NCI-H226 (cell line): ENCODE measurements around the gene MICAL3.

Experiments
- DNase-seq: peaks from one replicate; pipeline ENCODE4 v3.0.0-alpha.2; 2015

Gene MICAL3

DNA sequence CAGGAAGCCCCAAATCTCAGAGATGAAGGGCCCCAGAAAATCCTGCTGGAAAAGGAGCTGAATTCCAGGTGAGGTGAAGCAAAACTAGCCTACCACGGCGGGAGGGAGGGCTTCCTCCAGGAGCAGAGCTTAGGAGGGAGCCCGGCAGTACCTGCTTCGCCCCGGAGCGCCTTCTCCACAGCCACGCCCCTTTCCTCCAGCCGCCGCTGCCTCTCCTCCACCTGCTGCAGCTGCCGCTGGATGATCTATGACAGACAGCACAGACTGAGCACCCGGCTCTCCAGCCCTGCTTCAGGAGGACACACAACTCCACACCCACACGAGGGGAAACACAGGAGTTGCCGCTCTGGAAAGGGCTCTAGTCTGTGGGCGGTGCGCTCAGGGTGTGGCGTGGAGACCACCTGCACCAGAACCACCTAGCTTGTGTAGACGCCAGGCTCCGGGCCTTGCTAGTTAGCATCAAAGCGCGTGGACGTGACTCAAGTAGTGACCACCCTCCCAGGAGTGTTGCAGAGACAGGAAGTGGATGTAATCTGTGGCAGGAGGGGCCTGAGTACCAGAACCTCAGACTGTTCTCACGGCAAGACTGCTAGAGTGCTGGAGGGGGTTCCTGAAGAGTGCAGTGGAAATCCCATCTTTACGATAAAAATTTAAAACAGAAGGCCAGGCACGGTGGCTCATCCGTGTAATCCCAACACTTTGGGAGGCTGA, 215.5 kb downstream of the MICAL3 start:
- no peak for DNase-seq

DNA sequence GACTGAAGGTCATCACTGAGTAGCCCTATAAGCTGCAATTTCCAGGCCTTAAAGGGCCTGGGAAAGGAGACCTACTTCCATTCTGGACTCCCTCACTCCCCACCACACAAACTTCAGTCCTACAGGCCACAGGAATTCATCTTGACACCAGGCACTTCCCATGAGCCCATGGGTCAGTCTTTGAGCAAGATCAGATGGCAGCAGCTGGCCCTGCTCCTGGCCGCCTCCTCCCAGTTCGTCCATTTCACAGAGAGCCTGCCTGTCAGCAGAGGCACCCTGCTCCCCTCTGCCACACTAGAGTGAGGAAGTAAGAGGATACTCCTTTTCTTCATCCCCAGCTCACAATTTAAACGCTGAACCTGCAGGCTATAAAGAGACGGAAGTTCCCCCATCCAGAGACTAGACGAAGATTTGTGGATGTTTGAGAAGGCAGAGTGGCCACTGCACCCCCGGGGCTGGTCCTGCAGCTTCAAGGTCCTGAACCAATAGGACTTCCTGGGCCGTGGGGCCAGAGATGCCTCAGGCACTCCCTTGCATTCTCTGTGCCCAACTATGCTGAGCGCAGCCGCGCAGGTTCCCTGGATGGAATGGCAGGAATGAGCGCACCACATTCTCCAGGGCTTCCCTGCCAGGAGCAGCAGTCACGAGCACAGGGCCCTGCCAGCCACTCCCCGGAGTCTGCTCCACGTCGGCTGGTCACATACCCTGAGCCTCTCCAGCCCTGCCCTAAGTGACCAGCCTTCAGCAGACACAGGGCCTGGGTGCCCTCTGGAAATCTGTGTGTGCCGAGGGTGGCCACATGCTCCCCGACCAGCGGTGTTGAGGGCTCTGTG, 216.6 kb downstream of the MICAL3 start:
- DNase-seq, result no peak

DNA sequence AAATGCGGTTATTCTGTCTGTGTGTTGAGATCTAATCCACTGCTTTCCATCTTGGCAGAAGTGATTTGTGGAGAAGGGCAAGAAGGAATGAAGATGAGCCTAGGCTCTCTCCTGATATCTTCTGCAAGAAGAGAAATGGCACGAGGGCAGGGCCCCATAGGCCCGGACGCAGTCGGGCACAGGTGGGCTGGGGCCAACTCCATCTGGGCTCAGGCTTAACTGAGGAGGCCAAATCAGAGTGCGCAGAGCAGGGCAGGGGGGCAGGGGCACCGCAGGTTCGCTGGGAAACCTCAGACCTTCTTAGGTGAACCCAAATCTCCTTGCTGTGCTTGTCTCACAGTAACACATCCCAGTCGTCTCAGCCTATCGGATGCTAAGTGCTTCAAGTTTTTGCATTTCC, 217.3 kb downstream of the MICAL3 start:
- DNase-seq, result no peak

DNA sequence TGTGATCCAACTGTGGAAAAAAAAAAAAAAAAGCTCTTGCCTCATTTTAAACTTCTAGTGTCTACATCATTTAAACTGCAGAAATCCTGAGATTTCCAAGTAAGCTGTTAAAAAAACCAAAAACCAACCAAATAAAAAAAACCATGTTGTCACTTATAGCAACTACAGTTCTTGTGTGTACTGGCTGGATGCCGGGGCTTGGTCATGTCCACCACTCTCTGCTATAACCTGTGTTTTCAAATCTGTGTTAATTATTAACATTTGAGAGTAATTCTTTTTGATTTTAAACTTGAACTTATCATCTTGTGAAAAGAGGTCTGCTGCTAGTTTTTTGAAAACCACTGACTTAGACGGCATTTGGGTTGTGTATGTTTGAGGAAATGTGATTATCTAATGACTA, 217.9 kb downstream of the MICAL3 start:
- DNase-seq, result no peak

DNA sequence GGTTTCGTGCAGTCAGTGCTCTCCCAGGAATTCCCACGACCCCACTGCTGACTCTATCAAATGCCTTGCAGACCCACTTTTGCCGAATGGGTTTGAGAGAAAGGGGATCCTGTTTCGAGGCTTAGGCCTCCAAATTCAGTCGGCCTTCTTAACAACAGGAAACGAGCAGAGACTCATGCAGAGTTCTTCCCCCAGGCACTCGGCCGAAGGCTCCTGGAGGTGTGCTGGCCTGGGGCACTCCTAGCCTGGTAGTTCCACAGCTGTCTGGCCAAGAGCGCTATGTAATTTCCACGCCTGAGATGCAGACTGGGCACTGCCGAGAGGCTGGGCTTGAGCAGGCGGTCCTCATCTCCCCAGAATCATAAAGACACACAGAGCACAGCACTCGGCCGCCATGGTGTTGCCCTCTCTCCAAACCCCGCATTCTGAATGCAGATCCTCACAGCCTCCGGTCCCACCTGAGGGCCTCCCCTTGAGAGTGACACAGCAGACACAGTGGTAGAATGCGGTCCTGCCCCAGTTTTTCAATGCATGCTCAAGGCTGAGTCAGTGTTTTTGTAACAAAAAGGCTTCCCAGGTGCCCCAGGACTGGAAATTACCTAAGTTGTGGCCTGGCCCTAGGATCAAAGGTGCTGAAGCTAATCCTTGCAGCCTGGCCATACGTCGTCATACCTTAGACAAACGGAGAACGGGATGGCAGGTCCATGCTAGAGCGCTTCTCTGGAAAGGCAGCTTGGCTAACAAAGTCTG, 219.9 kb downstream of the MICAL3 start:
- DNase-seq, result no peak

DNA sequence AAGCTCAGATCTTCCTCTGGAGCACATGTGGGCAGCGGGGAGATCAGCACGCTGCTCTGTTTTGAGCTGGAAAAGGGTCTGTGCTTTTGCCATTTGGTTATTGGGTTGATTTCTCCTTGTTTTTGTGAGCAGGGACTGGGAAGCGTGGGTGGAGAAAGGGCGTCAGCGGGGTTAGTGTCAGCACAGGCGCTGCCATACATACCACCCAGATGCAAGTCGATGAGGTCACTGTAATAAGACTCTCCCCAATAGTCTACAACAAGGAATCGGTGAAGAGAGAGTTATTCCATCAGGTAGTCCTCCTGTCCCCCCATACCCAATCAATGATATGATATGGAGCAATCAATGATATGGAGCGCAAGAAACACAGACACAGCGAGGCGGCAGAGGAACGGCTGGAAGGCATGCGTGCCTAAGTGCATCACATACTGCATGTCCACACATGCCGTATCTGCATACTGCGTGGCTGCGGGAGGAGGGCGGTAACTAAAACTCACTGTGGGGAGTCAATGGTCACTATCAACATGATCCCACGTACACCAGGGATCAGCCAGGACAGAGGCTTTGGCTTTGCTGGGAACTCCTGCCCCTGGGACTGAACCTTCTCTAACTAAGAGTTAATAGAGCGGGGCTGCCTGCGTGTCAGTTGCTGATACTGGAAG, 220.6 kb downstream of the MICAL3 start:
- DNase-seq, result no peak

DNA sequence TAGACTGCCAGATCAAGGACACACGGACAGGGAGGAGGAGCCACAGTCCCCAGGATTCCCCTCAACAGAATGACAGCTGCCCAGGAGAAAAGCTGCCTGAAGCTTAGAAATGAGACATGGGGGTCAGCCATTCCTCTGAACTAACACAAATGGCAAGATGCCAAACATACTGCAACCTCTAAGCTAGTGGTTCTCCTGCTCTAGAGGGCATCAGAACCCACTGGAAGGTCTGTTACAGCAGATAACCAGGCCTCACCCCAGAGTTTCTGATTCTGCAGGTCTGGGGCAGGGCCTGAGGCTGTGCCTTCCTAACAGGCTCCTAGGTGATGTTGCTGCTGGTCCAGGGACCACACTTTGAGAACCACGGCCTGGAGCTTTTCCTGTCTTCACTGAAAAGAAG, 221.5 kb downstream of the MICAL3 start:
- DNase-seq, result no peak

DNA sequence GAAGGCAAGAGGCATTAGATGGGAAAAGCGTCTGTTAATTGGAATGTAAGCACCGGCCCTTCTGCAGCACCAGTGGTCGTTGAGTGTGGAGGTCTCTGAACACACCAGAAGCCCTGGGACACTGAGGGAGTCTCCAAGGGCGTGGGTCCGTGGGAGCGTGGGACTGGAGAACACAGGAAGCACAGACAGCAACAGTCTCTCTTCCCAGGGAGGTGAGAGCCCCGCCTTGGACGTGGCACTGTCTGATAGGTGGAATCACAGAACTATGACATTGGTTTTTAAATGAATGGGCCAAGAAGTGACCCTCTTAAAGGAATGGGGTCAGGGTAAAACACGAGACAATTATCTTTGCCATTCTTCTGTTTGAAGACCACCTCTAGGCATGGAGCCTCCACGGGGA, 221.9 kb downstream of the MICAL3 start:
- no peak for DNase-seq

DNA sequence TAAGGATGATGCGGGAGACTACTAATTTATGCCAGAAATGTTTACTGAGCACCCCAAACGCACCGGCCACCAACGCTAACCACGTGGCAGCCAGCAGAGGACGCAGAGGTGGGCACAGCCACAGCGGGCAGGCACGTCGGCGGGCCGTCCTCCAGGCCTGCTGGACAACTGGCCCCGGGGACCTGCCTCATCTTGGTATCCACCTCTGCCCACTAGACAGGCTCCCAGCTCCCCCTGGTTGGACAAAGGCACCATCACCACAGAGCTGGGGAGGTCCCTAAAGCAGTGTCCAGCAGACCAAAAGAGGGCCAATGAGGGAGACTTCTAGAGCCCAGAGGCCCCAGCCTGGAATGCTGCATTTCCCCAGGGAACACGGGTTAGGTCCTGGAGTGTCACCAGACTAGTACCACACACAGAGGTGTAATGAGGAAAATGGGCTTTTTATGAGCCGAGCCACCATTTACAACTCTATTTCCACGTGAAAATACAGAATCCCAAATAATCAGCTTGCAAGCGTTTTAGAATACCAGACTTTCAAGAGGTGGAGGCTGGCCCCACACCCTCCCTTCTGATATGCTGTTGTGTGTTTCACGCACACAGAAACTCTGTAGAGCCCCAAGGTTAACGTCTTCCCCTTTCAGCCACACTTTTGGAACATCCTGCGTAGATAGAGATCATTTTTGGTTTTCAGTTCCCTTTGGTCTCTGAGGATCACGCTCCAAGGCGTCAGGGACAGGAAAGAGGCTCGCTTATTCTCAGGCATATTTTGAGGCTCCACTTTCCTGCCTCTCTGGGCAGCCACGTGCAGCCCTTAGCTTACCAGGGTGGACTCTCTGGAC, 226.4 kb downstream of the MICAL3 start:
- DNase-seq, result no peak

DNA sequence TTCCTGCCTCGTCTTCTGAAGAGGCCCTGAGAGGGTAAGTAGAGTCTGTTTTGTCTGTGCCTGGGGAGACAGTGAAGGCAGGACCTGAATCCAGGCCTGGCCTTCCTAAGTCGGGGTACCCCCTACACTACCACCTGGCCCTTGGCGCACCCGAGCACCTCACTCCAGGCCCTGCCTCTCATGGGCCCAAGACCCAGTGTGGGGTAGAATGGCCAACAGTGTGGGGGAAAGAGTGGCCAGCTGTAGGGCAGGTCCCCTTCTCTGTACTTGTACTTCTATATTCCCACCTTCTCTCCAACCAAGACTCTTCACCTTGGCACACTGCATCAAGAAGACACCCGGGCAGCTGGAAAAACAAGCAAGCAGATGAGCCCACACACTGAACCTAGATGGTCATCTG, 227.7 kb downstream of the MICAL3 start:
- no peak for DNase-seq

DNA sequence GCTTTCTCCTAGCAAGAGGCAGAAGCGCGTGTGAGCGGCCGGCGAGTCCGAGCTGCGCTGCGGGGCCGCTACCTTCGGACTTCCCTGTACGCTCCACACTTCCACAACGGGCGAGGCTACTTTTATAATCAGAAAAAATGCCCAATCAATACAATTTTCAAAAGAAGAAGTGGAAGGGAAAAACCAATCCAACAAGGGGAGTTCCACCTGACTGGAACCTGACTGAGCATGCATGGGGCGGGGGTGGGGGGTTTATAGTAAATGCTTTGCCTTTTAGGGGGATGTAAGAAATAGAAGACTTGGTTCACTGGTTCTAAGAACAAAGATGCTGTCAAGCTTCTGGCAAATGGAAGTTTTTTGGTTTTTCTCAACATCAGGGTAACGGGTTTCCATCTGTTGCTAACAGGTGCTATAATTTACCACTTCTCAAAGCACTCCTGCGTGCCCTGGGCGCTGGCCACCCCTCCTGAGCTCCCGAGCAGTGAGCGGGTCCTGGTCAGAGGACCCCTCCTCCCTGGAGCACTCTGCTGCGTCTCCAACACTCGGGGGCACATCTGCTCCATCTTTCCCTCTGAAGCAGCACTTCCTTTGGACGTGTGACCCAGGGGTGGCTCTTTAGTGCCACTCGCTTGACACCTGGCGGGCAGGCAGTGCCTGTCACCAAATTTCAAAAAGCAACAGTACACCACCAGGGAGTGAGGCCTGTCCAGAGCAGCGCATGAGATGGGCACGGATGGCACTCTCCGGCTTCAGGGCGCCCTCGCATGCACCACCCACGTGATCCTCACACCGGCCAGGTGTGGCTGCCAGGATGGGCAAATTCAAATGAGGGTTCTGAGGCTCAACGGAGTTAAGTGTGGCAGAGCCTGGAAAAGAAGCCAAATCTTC, 228.5 kb downstream of the MICAL3 start:
- no peak for DNase-seq

DNA sequence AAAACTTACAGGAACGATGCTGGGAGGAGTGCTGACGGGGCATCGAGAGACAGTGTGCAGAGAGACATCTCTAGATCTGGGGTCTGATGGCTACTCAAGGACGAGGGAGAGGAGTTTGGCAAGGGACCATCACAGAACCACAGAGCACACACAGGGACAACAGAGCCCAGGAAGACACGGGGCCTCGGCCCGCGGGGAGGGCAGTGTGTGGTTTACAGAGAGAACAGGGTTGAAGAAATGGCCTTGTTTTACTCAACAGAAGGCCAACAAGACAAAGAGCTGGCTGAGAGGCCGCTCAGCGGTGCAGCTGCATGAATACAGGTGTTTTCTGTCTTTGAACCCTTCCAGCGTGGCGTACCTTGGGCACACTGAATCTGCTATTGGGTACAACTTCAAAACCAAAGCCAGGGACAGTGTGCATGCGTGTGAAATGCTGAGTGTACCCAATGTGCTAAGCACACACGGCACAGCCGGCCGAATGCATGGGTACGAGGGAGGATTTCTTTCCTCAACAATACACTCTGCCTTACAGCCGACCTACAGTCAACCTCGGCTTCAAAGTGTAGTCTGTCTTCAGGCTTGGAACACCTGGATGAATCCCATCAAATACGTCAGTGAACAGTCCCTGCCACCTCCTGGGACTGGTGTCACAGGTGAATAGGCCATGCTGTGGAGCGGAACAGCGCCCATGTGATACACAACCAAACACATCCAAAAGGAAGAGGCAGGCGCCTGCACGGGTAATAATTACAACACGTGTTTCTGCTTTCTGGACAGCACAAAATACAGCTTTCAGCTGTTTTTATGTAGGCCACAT, 229.4 kb downstream of the MICAL3 start:
- no peak for DNase-seq

DNA sequence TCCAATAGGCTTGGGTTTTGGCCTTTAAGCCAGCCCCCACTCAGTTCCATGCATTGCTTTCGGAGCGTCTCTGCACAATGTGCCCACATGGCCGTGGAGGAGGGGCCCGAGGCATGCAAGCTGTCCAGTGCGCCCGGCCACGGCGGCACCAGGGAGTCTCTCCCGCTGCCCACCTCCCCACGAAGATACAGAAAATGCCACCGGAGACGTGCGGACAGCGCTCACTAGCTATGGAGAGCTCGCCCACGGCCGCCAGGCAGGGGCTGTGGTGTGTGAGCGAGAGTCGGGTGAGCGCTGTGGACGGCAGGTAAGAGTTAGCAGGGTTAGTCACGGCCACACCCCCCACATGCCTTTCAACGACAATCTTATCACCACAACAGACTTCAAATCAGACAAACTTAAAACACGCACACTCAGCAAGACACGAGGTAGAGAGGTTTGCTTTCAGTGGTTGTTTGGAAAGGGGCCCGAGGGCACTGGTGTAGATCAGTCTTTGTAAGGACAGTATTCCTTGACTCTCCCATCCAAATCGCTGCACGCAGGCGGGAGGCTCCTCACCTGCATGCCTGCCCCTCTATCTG, 231.4 kb downstream of the MICAL3 start:
- no peak for DNase-seq

DNA sequence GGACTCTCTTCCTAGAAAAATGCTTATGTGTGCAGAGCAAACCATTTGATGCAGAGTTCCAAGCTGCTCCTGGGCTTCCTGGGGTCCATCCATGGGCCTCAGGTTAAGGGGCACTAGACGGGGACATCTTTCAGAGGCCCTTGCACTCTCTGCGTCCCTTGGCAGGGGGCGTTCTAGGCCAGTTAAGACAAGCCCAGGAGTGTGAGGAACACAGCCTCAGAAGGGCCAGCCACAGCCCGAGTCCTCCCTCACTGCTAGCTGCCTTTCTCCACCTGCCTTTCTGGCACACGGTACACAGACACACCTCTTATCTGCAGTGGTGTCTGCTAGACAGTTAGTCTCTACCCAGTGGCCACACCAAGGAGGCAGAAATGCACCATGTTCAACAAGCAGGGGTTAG, 232.1 kb downstream of the MICAL3 start:
- no peak for DNase-seq

DNA sequence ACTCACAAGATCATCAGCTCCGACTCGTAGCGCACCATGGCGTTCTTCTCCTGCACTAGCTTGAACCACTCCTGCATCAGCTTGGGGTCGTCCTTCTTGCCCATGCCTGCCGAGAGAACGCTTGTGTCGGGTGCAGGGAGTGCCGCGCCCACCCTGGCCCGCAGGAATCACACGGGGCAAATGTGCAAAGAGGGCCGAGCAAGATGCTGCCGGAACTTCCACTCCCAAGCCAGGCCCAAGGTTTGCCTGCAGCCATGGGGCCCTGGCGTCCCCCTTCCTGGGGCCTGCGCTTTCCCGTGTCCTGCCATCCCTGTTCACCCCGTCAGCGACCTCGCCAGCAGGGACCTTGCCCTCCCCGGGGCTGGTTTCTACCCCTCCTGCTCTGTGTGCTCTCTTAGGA, 233.2 kb downstream of the MICAL3 start:
- DNase-seq, result no peak

DNA sequence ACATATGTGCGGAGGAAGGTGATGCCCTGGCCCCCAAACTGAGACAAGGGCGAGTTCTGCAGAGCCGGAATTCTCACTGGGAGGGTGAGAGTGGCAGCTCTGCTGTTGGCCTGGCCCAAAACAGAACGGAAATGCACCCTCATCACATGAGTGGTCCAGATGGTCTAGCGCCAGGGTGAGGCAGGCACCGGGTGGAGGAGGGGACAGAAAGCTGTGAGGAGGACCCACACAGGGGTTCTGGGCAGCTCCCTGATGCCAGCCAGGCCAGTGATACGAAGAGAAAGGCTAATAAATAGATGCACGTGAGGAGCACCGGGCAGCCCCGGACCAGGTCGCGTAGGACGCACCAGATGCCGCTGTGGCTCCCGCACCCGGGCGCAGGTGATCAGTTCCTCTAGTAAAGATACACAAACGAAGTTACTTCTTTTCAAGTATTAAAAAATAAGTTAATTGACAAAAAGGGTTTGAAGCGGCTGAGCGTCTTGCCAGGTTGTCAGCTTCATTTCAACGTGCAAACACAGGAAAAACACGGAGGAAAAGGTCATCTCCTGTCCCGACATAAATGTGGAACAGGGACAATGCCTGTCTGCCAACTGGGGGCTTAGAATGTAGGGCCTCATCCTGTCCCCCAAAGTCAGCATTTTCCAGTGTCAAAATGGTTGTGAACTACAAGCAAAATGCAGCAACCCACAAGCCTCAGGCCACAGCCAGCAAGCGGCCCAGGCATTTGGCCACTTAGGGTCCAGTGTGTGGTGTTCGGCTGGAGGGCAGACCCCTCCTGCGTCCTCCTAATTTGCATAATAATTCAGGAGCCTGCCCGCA, 234.8 kb downstream of the MICAL3 start:
- DNase-seq, result no peak

DNA sequence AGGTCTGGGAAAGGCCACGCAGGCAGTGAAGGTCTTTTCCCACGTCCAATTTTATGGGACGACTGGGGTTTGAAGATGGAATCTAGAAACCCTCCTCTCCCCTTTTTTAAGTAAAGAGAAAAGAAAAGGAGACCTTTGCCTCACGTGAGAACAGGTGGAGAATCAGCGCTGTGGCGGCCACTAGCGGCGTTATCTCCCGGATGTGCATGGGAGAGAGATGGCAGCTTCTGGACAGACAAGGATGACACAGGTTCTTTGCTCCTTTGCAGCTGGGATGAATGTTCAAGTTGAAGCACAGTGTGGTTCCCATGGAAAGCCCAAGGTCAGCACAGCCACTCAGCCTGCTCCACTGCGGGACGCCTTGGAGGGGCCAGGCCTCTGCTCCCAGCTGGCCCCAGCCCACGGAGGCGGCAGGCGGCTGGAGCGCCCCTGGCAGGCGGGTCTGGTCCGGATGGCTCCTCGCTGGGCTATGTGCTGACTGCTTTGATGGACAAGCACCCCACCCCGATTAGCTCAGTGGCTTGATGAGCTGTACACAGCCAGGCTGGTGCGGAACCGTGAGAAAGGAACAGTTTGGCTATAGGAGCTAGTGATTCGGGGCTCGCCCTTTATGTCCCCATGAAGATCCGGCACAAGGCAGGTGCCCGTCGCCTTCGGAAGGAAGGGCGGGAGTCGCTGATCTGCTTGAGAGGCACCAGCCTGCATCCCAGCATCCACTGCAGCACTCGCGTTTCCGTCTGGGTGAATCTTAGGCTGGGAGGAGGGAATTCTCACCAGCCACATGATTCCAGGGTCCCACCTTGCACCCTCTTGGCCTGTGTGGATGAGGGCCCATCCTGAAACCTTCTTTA, 235.6 kb downstream of the MICAL3 start:
- DNase-seq, result no peak

DNA sequence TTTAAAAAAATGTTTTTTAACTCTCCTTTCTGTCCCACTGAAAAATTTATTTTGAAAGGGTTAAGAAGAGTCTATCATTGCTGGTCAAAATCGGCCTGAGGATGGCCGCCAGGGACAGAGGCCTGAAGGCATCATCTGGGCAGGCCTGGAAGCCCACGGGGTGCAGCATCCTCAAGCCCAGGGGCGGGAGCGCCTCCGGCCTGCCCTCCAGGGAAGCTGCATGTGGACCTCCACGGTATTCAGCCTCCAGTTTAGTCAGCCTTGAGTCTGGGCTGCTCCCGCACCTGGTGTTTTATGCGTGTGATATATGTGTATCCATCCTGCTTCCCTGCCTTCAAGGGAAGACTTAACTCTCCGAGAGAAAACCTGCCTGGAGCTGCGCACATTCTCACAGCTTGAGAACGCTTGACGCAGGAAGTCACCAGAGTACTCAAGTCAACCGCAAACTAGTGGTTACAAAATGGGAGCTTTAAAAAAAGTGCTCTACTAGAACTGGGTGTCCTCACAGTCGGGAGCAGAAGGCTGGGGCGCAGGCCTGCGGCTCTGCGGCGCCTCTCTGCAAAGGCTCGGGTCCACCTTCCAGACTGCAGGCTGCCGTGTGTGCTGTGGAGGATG, 236.5 kb downstream of the MICAL3 start:
- DNase-seq, result no peak
